Activated CD8-positive, alpha-beta T cell treated with anti-CD3 and anti-CD28 coated beads for 36 hours (primary cell): ENCODE measurements around the gene MICAL2. TPM values are rescaled to one million over a fixed set of nuclear protein-coding genes. Genes with fewer than 3 reads are reported as not detected.

Experiments used
- ATAC-seq: fragments of 200-7000 bp; cut with Tn5 transposase; one replicate; pipeline ENCODE4 v1.10.0; 2021; ENCODE audit warnings: mild to moderate bottlenecking, moderate library complexity
- CTCF ChIA-PET: fragments of 350-600 bp; sonication (Branson Sonifier 250); formaldehyde crosslinking; loops from one replicate; lab custom pipeline; 2021; ENCODE audit warnings: antibody characterized with exemption; lab: Charles Lee
- POLR2A ChIA-PET: fragments of 350-600 bp; sonication (Branson Sonifier 250); formaldehyde crosslinking; loops from one replicate; lab custom pipeline; 2021; ENCODE audit warnings: antibody characterized with exemption; lab: Charles Lee
- DNase-seq: peaks from one replicate; pipeline ENCODE4 v3.0.0-alpha.2; 2020
- H3K27ac Mint-ChIP-seq: one replicate; pipeline ENCODE4 v1.8.0; 2021; ENCODE audit warnings: mild to moderate bottlenecking, mixed read lengths
- H3K27me3 Mint-ChIP-seq: one replicate; pipeline ENCODE4 v1.8.0; 2021; ENCODE audit warnings: mixed read lengths
- H3K36me3 Mint-ChIP-seq: one replicate; pipeline ENCODE4 v1.8.0; 2021; ENCODE audit warnings: low read depth, mixed read lengths
- H3K4me1 Mint-ChIP-seq: one replicate; pipeline ENCODE4 v1.8.0; 2021; ENCODE audit warnings: low read depth, mixed read lengths
- H3K4me3 Mint-ChIP-seq: one replicate; pipeline ENCODE4 v1.8.0; 2021; ENCODE audit warnings: mild to moderate bottlenecking, moderate library complexity, mixed read lengths
- H3K9me3 Mint-ChIP-seq: one replicate; pipeline ENCODE4 v1.8.0; 2021; ENCODE audit warnings: mixed read lengths
- intact Hi-C: fragments of 100-400 bp; cut with micrococcal nuclease; formaldehyde crosslinking; loops from one replicate; pipeline ENCODE4 v1.10.0; 2022
- total RNA-seq, 2 experiments: library from RNA; stranded (reverse); gene quantifications; one replicate each; pipeline ENCODE4 v1.2.3, GENCODE V29; 2021
- TF ChIP-seq, protein P1 (sequence below): fragments of 200-600 bp; IDR thresholded peaks from one replicate; pipeline ENCODE4 v1.8.0; 2022; ENCODE audit warnings: antibody characterized with exemption, mild to moderate bottlenecking

The MICAL2 gene
- total RNA-seq, 2 experiments from 2014 or later, result 99.8 to 105 TPM

DNA sequence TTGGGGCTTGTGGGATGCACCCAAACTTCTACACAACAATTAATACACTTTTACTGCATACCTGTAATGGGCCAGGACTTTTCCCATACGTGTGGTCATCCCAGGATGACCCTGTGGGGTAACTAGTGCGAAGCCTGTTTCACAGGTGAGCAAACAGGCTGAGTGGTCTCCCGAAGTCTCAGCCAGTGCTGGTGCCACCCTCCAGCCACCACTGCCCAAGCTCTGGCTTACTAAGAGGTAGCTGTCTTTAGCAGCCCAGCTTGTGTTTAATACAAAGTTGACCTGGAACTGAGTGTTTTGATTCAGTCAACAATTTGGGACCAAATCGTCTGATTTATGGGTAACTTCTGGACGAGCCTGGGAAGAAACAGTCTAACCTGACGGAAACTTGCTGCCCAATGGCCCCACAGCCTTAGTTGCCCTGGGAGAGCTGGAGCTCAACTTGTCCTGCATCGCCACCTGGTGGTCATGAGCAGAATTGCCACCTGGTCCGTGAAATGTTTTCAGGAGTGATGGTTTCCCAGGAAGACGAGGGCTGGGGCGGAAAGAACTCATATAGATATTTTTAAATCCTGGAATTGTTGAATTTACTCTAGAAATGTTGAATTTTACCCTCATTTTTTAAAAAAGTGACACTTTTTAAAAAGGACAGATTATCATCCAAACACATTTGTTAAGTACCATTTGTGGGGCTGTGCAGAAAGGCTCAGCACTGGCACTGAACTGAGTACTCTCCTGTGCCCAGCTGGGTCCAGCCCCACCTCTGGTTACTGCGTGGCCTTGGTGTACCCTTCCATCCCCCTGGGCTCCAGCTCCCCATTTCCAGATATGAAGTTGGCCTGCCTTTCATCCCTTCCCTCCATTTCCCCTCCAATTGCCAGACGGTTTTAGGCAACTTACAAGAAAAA lies 171.4 kb downstream of the MICAL2 start:
- ChIA-PET CTCF (interaction anchor here (0.6 to 9.0 kb wide), 70 partner anchors 8 to 612 kb away, joined by 3 to 167 read pairs (median 4); no protein-coding TSS in a partner anchor), POLR2A (interaction anchor here (0.6 to 1.2 kb wide), 5 partner anchors 19 to 242 kb away, joined by 3 read pairs; no protein-coding TSS in a partner anchor)
- TF ChIP-seq, protein P1, sequence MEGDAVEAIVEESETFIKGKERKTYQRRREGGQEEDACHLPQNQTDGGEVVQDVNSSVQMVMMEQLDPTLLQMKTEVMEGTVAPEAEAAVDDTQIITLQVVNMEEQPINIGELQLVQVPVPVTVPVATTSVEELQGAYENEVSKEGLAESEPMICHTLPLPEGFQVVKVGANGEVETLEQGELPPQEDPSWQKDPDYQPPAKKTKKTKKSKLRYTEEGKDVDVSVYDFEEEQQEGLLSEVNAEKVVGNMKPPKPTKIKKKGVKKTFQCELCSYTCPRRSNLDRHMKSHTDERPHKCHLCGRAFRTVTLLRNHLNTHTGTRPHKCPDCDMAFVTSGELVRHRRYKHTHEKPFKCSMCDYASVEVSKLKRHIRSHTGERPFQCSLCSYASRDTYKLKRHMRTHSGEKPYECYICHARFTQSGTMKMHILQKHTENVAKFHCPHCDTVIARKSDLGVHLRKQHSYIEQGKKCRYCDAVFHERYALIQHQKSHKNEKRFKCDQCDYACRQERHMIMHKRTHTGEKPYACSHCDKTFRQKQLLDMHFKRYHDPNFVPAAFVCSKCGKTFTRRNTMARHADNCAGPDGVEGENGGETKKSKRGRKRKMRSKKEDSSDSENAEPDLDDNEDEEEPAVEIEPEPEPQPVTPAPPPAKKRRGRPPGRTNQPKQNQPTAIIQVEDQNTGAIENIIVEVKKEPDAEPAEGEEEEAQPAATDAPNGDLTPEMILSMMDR, result peak; percentile 97
- intact Hi-C loops, result loop anchor here (1.0 kb wide), 1 partner anchor 235 kb away; no protein-coding TSS in a partner anchor
- Mint-ChIP-seq H3K27me3 (no peaks in the 10 kb centered on the region), H3K36me3 (no peaks in the 10 kb centered on the region), H3K27ac (no peak overlapping the region), H3K4me1 (peaks cover 5% of the 10 kb centered on the region), H3K4me3 (no peak overlapping the region), H3K9me3 (no peaks in the 10 kb centered on the region)
- DNase-seq (peak; percentile 84), ATAC-seq (peak; percentile 79)

DNA sequence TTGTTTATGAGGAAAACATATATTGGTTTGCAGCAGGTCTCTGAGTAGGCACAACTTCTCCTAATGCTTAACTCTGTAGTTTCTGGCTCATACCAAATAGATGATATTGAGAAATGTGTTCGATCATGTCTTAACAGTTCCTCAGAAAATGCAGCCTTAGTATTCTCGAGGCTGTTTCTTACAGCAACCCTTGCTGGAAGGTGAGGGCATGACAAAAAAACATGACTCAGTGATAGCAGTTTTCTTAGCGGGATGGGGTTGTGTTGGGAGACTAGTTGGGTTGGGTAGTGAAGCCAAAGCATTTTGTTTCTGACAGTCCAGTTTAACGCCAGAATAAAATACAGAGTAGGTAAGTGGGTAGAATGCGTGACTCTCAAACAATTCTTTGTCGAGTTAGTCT lies 172.3 kb downstream of the MICAL2 start:
- ChIA-PET POLR2A (no interaction called here), CTCF (interaction anchor here (0.6 to 9.0 kb wide), 22 partner anchors 8 to 611 kb away, joined by 3 to 167 read pairs (median 8); no protein-coding TSS in a partner anchor)
- intact Hi-C loops, result loop anchor here (1.0 kb wide), 1 partner anchor 235 kb away; no protein-coding TSS in a partner anchor
- no peak for DNase-seq
- Mint-ChIP-seq H3K36me3 (no peaks in the 10 kb centered on the region), H3K27me3 (no peaks in the 10 kb centered on the region), H3K9me3 (no peaks in the 10 kb centered on the region), H3K27ac (no peak overlapping the region), H3K4me3 (no peak overlapping the region), H3K4me1 (peaks cover 5% of the 10 kb centered on the region)
- ATAC-seq, result no peak
- TF ChIP-seq, protein P1, result no peak

DNA sequence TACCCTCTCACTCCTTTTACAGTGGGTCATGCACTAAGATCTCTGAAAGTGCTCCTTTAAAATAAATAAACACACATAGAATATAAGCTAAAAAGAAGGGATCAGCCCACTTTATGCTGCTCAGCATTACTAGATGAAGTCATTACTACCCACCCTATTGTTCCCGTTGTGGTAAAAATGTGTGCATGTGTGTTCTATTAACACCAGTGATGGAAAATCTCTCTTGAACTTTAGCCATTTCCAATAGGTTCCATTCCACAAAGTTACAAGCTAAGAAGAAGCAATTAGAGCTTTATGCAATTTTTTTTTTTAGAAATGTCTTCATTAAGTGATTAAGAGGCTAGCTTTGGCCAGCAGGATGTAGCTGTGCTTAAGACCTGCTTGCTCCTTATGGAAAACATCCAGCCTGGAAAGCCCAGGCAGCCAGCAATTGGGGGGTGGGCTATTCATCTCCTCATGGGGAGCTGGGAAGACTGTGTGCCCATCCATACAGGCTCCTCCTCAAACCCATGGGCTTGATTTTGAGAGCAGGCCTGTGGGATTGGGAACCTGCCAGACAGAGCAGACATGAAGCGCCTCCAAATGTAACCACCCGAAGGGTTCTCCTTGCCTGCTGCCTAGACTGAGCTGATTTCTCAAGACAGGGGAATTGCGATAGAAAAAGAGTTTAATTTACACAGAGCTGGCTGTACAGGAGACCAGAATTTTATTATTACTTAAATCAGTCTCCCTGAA lies 174.1 kb downstream of the MICAL2 start:
- CTCF ChIA-PET, result interaction anchor here (0.8 to 9.0 kb wide), 8 partner anchors 46 to 242 kb away, joined by 3 to 167 read pairs (median 18); no protein-coding TSS in a partner anchor
- H3K36me3 Mint-ChIP-seq, result no peaks in the 10 kb centered on the region
- TF ChIP-seq, protein P1, result no peak
- H3K9me3 Mint-ChIP-seq, result no peaks in the 10 kb centered on the region
- H3K4me3 Mint-ChIP-seq, result no peak overlapping the region
- intact Hi-C loops, result no loop called here
- H3K27me3 Mint-ChIP-seq, result no peaks in the 10 kb centered on the region
- ATAC-seq (no peak), DNase-seq (no peak)
- no peak overlapping the region for H3K27ac Mint-ChIP-seq
- POLR2A ChIA-PET, result no interaction called here
- peaks cover 5% of the 10 kb centered on the region for H3K4me1 Mint-ChIP-seq

DNA sequence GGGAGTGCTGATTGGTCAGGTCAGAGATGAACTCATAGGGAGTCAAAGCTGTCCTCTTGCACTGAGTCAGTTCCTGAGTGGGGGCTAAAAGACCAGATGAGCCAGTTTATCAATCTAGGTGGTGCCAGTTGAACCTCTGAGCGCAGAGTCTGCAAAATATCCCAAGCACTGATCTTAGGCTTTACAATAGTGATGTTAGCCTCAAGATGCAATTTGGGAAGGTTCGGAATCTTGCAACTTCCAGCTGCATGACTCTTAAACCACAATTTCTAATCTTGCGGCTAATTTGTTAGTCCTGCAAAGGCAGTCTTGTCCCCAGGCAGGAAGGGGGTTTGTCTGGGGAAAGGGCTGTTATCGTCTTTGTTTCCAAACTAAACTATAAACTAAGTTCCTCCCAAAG lies 174.7 kb downstream of the MICAL2 start:
- no peaks in the 10 kb centered on the region for H3K27me3 Mint-ChIP-seq

More for the DNA sequence above, 174.7 kb downstream of the MICAL2 start:
- ChIA-PET CTCF (interaction anchor here (1.0 to 9.0 kb wide), 9 partner anchors 126 to 486 kb away, joined by 3 to 167 read pairs (median 4); no protein-coding TSS in a partner anchor), POLR2A (no interaction called here)
- TF ChIP-seq, protein P1, result no peak
- Mint-ChIP-seq H3K27ac (no peak overlapping the region), H3K36me3 (no peaks in the 10 kb centered on the region), H3K4me1 (peaks cover 7% of the 10 kb centered on the region), H3K9me3 (no peaks in the 10 kb centered on the region), H3K4me3 (no peak overlapping the region)
- ATAC-seq, result no peak
- intact Hi-C loops, result no loop called here
- no peak for DNase-seq
